ENCODE measurements around the gene FGF16.
"Not testable (repeated sequence)": the region's sequence is repeated elsewhere in the genome, so short reads cannot be mapped to it uniquely, and the experiment has no call there.

The FGF16 gene

GRCh38 chrX:77447653-77448569 lies 722 bp downstream of the FGF16 start:
- no peak for DNase-seq

DNA sequence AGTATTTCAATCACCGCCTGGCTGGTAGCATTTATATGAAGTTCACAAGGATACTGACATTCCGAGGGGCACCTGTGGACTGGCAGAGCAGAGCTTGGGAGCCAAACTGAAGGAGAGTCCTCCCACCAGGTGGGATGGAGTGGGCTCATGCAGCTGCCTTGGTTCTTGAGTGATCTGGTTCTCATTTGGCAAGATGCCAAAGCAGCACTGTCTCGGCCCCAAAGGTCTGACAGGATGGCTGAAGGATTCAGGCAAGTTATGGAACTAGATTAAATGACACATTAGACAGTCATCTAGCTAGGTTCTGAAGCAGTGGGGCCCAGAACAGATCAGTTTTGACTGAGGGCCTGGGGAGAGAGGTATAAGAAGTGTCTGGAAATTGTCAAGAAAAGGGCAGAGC lies 3.2 kb downstream of the FGF16 start:
- no peak for DNase-seq

GRCh38 chrX:77450996-77451395 lies 3.8 kb downstream of the FGF16 start:
- no peak for DNase-seq

DNA sequence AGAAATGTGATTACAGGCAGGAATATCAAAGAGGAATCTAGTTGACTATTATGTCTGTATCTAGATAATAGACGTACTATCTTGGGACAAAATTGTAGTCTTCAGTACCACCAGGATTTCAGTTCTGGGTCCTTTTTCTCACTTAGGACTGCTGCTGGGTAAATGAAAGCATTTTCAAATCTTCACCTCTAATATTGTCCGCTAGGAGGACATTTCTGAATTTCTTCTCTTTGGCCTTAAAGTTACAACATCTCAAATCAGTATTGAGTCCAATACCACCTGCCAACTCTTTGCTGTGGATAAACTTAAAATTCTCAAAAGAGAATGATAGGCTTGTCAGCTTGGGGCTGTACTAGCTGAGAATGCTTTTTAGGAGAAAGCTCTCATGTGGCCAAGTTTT lies 6.0 kb downstream of the FGF16 start:
- no peak for DNase-seq

- no peak for DNase-seq
These were observed 8.2 kb downstream of the FGF16 start for GRCh38 chrX:77455437-77455836.

DNA sequence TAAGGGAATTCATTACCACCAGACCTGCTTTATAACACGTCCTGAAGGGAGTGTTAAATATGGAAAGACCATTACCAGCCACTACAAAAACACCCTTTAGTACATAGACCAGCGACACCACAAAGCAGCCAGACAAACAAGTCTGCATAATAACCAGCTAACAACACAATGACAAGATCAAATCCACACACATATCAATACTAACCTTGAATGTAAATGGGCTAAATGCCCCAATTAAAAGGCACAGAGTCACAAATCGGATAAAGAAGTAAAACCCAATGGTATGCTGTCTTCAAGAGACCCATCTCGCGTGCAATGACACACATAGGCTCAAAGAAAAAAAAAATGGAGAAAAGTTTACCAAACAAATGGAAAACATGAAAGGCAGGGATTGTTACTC lies 36.9 kb downstream of the FGF16 start:
- DNase-seq, result no peak

DNA sequence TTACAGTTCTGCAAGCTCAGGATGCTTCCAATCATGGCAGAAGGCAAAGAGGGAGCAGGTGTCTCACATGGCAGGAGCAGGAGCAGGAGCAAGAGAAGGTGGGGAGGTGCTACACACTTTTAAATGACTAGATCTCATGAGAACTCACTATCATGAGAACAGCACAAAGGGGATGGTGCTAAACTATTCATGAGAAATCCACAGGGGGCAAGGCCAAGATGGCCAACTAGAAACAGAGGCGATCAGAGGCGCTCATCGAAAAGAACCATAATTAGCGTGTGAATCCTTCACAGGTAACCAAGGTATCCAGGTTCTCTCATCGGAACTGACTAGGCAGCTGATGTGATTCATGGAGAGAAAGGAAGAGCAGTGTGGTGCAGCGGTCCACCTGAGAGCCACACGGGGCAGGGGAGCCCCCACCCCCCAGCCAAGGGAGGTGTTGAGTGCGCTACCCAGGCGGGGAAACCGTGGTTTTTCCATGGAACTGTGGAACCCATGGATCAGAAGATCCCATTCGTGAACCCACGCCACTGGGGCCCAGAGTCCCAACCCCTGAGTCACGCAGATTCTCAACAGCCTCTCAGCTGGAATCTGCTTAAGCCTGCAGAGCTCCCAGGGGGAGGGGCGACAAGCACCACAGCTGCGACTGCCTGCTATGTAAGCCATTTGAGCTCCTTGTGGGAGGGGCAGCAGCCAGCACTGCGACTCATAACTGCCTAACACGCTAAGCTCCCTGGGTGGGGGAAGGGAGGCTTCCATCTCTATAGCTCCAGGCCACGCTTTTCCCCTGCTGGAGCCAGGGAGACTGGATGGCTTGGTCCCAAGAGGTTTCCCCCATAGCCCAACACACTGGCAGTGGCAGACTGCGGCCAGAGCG lies 46.7 kb downstream of the FGF16 start:
- no peak for DNase-seq

DNA sequence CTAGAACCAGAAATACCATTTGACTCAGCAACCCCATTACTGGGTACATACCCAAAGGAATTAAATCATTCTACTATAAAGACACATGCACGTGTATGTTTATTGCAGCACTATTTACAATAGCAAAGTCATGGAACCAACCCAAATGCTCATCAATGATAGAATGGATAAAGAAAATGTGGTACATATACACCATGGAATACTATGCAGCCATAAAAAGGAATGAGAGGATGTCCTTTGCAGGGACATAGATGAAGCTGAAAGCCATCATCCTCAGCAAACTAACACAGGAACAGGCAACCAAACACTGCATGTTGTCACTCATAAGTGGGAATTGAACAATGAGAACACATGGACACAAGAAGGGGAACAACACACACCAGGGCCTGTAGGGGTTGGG lies 53.0 kb downstream of the FGF16 start:
- DNase-seq, result not testable (repeated sequence)

GRCh38 chrX:77502951-77503525 lies 55.8 kb downstream of the FGF16 start:
- no peak for DNase-seq

DNA sequence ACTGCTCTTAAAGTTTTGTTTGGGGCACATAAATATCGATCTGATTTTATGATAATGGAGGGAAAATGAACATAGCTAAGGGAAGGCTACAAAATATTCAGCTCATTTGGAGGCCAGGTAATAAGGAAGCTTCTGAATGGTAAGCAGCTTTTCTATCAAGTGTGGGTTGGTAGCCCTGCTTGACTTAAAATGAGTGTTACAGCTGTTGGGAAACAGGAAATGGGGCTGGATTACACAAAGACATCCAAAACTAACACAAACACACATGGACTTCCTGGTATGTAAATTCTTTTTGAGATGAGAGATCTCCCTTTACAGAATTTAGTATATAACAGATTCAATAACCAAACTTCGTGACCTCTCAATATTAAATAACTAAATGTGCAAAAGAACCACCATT lies 58.0 kb downstream of the FGF16 start:
- no peak for DNase-seq

Measured in hippocampal formation (tissue), 2 donors.